ENCODE data around the gene SPTBN5. TPM values are rescaled to one million over a fixed set of nuclear protein-coding genes. Genes with fewer than 3 reads are reported as not detected.

Gene SPTBN5
- total RNA-seq, 2 experiments from 2014 or later = 1.5 to 1.6 TPM

GRCh38 chr15:41827290-41827879, 66.5 kb downstream of the SPTBN5 start:
- Mint-ChIP-seq H3K9me3 (no peaks in the 10 kb centered on the region), H3K4me3 (peak overlapping the region; percentile 76), H3K4me1 (peaks cover 40% of the 10 kb centered on the region), H3K36me3 (ENCODE audit: low read depth) (peaks cover 28% of the 10 kb centered on the region), H3K27me3 (peaks cover 3% of the 10 kb centered on the region), H3K27ac (no peak overlapping the region)
- ChIA-PET CTCF (interaction anchor here (0.6 to 4.1 kb wide), 7 partner anchors 16 to 428 kb away, joined by 3 to 31 read pairs (median 4); partner anchors contain the start of gene MAPKBP1), POLR2A (interaction anchor here (1.1 to 2.8 kb wide), 4 partner anchors 16 to 53 kb away, joined by 3 to 8 read pairs (median 4); partner anchors contain the start of gene MAPKBP1)
- DNase-seq = no peak

- no peaks in the 10 kb centered on the region for H3K9me3 Mint-ChIP-seq
- CTCF ChIA-PET = interaction anchor here (2.6 to 4.1 kb wide), 2 partner anchors 15 to 52 kb away, joined by 12 to 31 read pairs; partner anchors contain the start of gene MAPKBP1
- POLR2A ChIA-PET = interaction anchor here (0.9 to 2.8 kb wide), 5 partner anchors 14 to 70 kb away, joined by 3 to 8 read pairs (median 3); partner anchors contain the start of gene MAPKBP1
- no peak overlapping the region for H3K27ac Mint-ChIP-seq
- no peak for DNase-seq
- H3K4me3 Mint-ChIP-seq = peak overlapping the region; percentile 59
- peaks cover 3% of the 10 kb centered on the region for H3K27me3 Mint-ChIP-seq
- peaks cover 25% of the 10 kb centered on the region for H3K4me1 Mint-ChIP-seq
- peaks cover 22% of the 10 kb centered on the region for H3K36me3 Mint-ChIP-seq (ENCODE audit: low read depth)
These were observed 68.0 kb downstream of the SPTBN5 start for GRCh38 chr15:41825572-41826535.

- Mint-ChIP-seq H3K9me3 (no peaks in the 10 kb centered on the region), H3K4me1 (peaks cover 20% of the 10 kb centered on the region), H3K27me3 (peaks cover 3% of the 10 kb centered on the region), H3K36me3 (ENCODE audit: low read depth) (peaks cover 22% of the 10 kb centered on the region), H3K4me3 (no peak overlapping the region), H3K27ac (no peak overlapping the region)
- CTCF ChIA-PET = interaction anchor here (2.6 kb wide), 1 partner anchor 14 kb away, joined by 12 read pairs; no protein-coding TSS in a partner anchor
- POLR2A ChIA-PET = interaction anchor here (1.0 to 2.8 kb wide), 2 partner anchors 13 to 70 kb away, joined by 3 to 8 read pairs; no protein-coding TSS in a partner anchor
- no peak for DNase-seq
These were observed 68.7 kb downstream of the SPTBN5 start for GRCh38 chr15:41825145-41825544.

- no peak overlapping the region for H3K27ac Mint-ChIP-seq
- POLR2A ChIA-PET = no interaction called here
- CTCF ChIA-PET = no interaction called here
- DNase-seq = no peak
- no peak overlapping the region for H3K4me3 Mint-ChIP-seq
- peaks cover 3% of the 10 kb centered on the region for H3K27me3 Mint-ChIP-seq
- peaks cover 23% of the 10 kb centered on the region for H3K36me3 Mint-ChIP-seq (ENCODE audit: low read depth)
- peaks cover 15% of the 10 kb centered on the region for H3K4me1 Mint-ChIP-seq
- no peaks in the 10 kb centered on the region for H3K9me3 Mint-ChIP-seq
These were observed 69.6 kb downstream of the SPTBN5 start for GRCh38 chr15:41824062-41824745.

GRCh38 chr15:41823502-41823901, 70.4 kb downstream of the SPTBN5 start:
- Mint-ChIP-seq H3K27ac (no peak overlapping the region), H3K9me3 (no peaks in the 10 kb centered on the region), H3K36me3 (ENCODE audit: low read depth) (peaks cover 27% of the 10 kb centered on the region), H3K27me3 (no peaks in the 10 kb centered on the region), H3K4me3 (no peak overlapping the region), H3K4me1 (peaks cover 9% of the 10 kb centered on the region)
- DNase-seq = no peak
- CTCF ChIA-PET = interaction anchor here (1.0 kb wide), 1 partner anchor 51 kb away, joined by 5 read pairs; no protein-coding TSS in a partner anchor
- POLR2A ChIA-PET = no interaction called here

GRCh38 chr15:41822957-41823356, 70.9 kb downstream of the SPTBN5 start:
- ChIA-PET CTCF (interaction anchor here (1.0 kb wide), 1 partner anchor 50 kb away, joined by 5 read pairs; no protein-coding TSS in a partner anchor), POLR2A (no interaction called here)
- H3K9me3 Mint-ChIP-seq = no peaks in the 10 kb centered on the region
- no peaks in the 10 kb centered on the region for H3K27me3 Mint-ChIP-seq
- peaks cover 31% of the 10 kb centered on the region for H3K36me3 Mint-ChIP-seq (ENCODE audit: low read depth)
- H3K4me1 Mint-ChIP-seq = peaks cover 8% of the 10 kb centered on the region
- no peak overlapping the region for H3K27ac Mint-ChIP-seq
- DNase-seq = no peak
- no peak overlapping the region for H3K4me3 Mint-ChIP-seq

- Mint-ChIP-seq H3K27me3 (no peaks in the 10 kb centered on the region), H3K4me1 (peaks cover 5% of the 10 kb centered on the region), H3K9me3 (no peaks in the 10 kb centered on the region), H3K4me3 (no peak overlapping the region), H3K36me3 (ENCODE audit: low read depth) (peaks cover 31% of the 10 kb centered on the region), H3K27ac (no peak overlapping the region)
- ChIA-PET CTCF (interaction anchor here (1.0 to 1.2 kb wide), 2 partner anchors 49 to 50 kb away, joined by 5 read pairs; partner anchors contain the start of gene MAPKBP1), POLR2A (no interaction called here)
- no peak for DNase-seq
These were observed 71.4 kb downstream of the SPTBN5 start for GRCh38 chr15:41822471-41822870.

GRCh38 chr15:41821831-41822230, 72.0 kb downstream of the SPTBN5 start:
- no peaks in the 10 kb centered on the region for H3K9me3 Mint-ChIP-seq
- H3K27ac Mint-ChIP-seq = no peak overlapping the region
- CTCF ChIA-PET = interaction anchor here (1.2 kb wide), 1 partner anchor 48 kb away, joined by 5 read pairs; the partner anchor contains the start of gene MAPKBP1
- peaks cover 5% of the 10 kb centered on the region for H3K4me1 Mint-ChIP-seq
- no peaks in the 10 kb centered on the region for H3K27me3 Mint-ChIP-seq
- DNase-seq = no peak
- no peak overlapping the region for H3K4me3 Mint-ChIP-seq
- peaks cover 34% of the 10 kb centered on the region for H3K36me3 Mint-ChIP-seq (ENCODE audit: low read depth)
- POLR2A ChIA-PET = interaction anchor here (0.9 kb wide), 1 partner anchor 24 kb away, joined by 3 read pairs; no protein-coding TSS in a partner anchor

- Mint-ChIP-seq H3K36me3 (ENCODE audit: low read depth) (peaks cover 41% of the 10 kb centered on the region), H3K27ac (no peak overlapping the region), H3K4me1 (no peaks in the 10 kb centered on the region), H3K27me3 (no peaks in the 10 kb centered on the region), H3K9me3 (no peaks in the 10 kb centered on the region), H3K4me3 (no peak overlapping the region)
- CTCF ChIA-PET = interaction anchor here (0.9 to 1.7 kb wide), 4 partner anchors 9 to 47 kb away, joined by 4 to 7 read pairs (median 5); partner anchors contain the start of gene MAPKBP1
- POLR2A ChIA-PET = interaction anchor here (0.8 kb wide), 1 partner anchor 44 kb away, joined by 3 read pairs; no protein-coding TSS in a partner anchor
- no peak for DNase-seq
These were observed 72.9 kb downstream of the SPTBN5 start for GRCh38 chr15:41820791-41821423.

- Mint-ChIP-seq H3K4me3 (no peak overlapping the region), H3K4me1 (no peaks in the 10 kb centered on the region), H3K36me3 (ENCODE audit: low read depth) (peaks cover 32% of the 10 kb centered on the region), H3K27ac (no peak overlapping the region), H3K27me3 (no peaks in the 10 kb centered on the region), H3K9me3 (no peaks in the 10 kb centered on the region)
- CTCF ChIA-PET = interaction anchor here (1.7 kb wide), 1 partner anchor 46 kb away, joined by 7 read pairs; the partner anchor contains the start of gene MAPKBP1
- POLR2A ChIA-PET = interaction anchor here (0.9 kb wide), 1 partner anchor 9 kb away, joined by 3 read pairs; no protein-coding TSS in a partner anchor
- DNase-seq = no peak
These were observed 74.3 kb downstream of the SPTBN5 start for GRCh38 chr15:41819455-41820050.

GRCh38 chr15:41817781-41818180, 76.1 kb downstream of the SPTBN5 start:
- ChIA-PET CTCF (interaction anchor here (2.5 kb wide), 1 partner anchor 44 kb away, joined by 9 read pairs; the partner anchor contains the start of gene MAPKBP1), POLR2A (no interaction called here)
- no peak overlapping the region for H3K27ac Mint-ChIP-seq
- H3K9me3 Mint-ChIP-seq = no peaks in the 10 kb centered on the region
- H3K4me3 Mint-ChIP-seq = no peak overlapping the region
- peaks cover 30% of the 10 kb centered on the region for H3K36me3 Mint-ChIP-seq (ENCODE audit: low read depth)
- peaks cover 8% of the 10 kb centered on the region for H3K4me1 Mint-ChIP-seq
- H3K27me3 Mint-ChIP-seq = no peaks in the 10 kb centered on the region
- DNase-seq = no peak

Measured in activated CD4-positive, alpha-beta memory T cell treated with anti-CD3 and anti-CD28 coated beads, Interleukin-2, amount 10 ng/mL, durations not matched to agents 7 days and 5 days (primary cell).